Transverse colon (tissue), 4 donors: Measurements from ENCODE around the gene SEC14L1.

Experiments used
- CTCF ChIP-seq, 5 experiments: fragments of 200-600 bp in 3 of 5; fragments of 450-650 bp in 2 of 5; sonication (generic) in 3 of 5; IDR thresholded peaks; 1 replicate in 2 of 5; 2 replicates in 3 of 5; pipeline ENCODE4 v1.5.1; 2016 to 2017; ENCODE audit warnings: antibody characterized with exemption in 5 of 5, inconsistent platforms in 3 of 5, mild to moderate bottlenecking in 2 of 5, moderate library complexity in 1 of 5
- EP300 ChIP-seq: sonication (generic); formaldehyde crosslinking; IDR thresholded peaks from one replicate; pipeline ENCODE4 v1.6.1; 2017; ENCODE audit warnings: antibody characterized with exemption, low read depth
- POLR2A ChIP-seq: fragments of 450-650 bp; IDR thresholded peaks from one replicate; pipeline ENCODE4 v1.6.1; 2016; ENCODE audit warnings: antibody characterized with exemption, mild to moderate bottlenecking, moderate library complexity
- POLR2AphosphoS5 ChIP-seq, 3 donors: sonication (generic); formaldehyde crosslinking; IDR thresholded peaks; one replicate each; pipeline ENCODE4 v1.6.1; 2016; ENCODE audit warnings: antibody characterized with exemption in 3 of 3

GRCh38 chr17:77185137-77185536, 44.4 kb downstream of the SEC14L1 start:
- TF ChIP-seq POLR2AphosphoS5 (IDR thresholded peaks at IDR 0.05): no peak
- TF ChIP-seq EP300: no peak
- TF ChIP-seq CTCF (IDR thresholded peaks at IDR 0.05): no peak
- no peak for TF ChIP-seq POLR2A
